T-cell (primary cell): ENCODE data around the gene NKTR. TPM values are rescaled to one million over a fixed set of nuclear protein-coding genes. Genes with fewer than 3 reads are reported as not detected.
"Not testable (repeated sequence)": the region's sequence is repeated elsewhere in the genome, so short reads cannot be mapped to it uniquely, and the experiment has no call there.

ENCODE experiments used
- ATAC-seq, 4 experiments: fragments of 200-7000 bp in 3 of 4; fragments of 150-1000 bp in 1 of 4; cut with Tn5 transposase; replicated peaks in 1 of 4; 1 replicate in 3 of 4; 2 replicates in 1 of 4; pipeline ENCODE4 v1.10.0; 2021; ENCODE audit warnings: moderate library complexity in 3 of 4, mild to moderate bottlenecking in 2 of 4, moderate number of reproducible peaks in 1 of 4
- CTCF ChIA-PET, 2 donors: fragments of 300-600 bp; sonication (Branson Sonifier 250); formaldehyde crosslinking; loops; one replicate each; lab custom pipeline; 2022; ENCODE audit warnings: antibody characterized with exemption in 2 of 2; lab: Charles Lee
- POLR2A ChIA-PET, 2 donors: fragments of 300-600 bp; sonication (Branson Sonifier 250); formaldehyde crosslinking; loops; one replicate each; lab custom pipeline; 2022; ENCODE audit warnings: antibody characterized with exemption in 2 of 2; lab: Charles Lee
- DNase-seq, 35 experiments: peaks; one replicate each; pipeline versions ENCODE4 v3.0.0 to v3.0.0-alpha.2; 2013 to 2023
- H3K27ac ChIP-seq: one replicate; pipeline ENCODE4 v1.5.1; 2013; ENCODE audit warnings: low read length
- H3K27me3 ChIP-seq, 2 experiments: replicated peaks in 1 of 2; 1 replicate in 1 of 2; 2 replicates in 1 of 2; pipeline versions ENCODE4 v1.6.1 to v1.7.0; 2013; ENCODE audit warnings: low read length in 1 of 2, mixed read lengths in 1 of 2; ENCODE audit not compliant: control insufficient read depth in 2 of 2, insufficient read depth in 2 of 2; ENCODE audit errors: extremely low read depth in 1 of 2
- H3K36me3 ChIP-seq, 2 donors: 1 replicate in 1 of 2; 2 replicates in 1 of 2; pipeline versions ENCODE4 v1.6.1 to v1.7.0; 2013; ENCODE audit warnings: low read length in 1 of 2; ENCODE audit not compliant: control insufficient read depth in 2 of 2, insufficient read depth in 1 of 2; ENCODE audit errors: extremely low read depth in 1 of 2
- H3K4me1 ChIP-seq, 2 experiments: 1 replicate in 1 of 2; 2 replicates in 1 of 2; pipeline versions ENCODE4 v1.6.1 to v1.7.0; 2013; ENCODE audit warnings: low read length in 2 of 2, mixed read lengths in 1 of 2; ENCODE audit not compliant: insufficient read depth in 2 of 2, control insufficient read depth in 1 of 2; ENCODE audit errors: extremely low read depth in 1 of 2
- H3K4me3 ChIP-seq, 2 donors: 1 replicate in 1 of 2; 2 replicates in 1 of 2; pipeline versions ENCODE4 v1.5.1 to v1.7.0; 2013; ENCODE audit warnings: mild to moderate bottlenecking in 2 of 2, low read length in 1 of 2, moderate library complexity in 1 of 2; ENCODE audit not compliant: control insufficient read depth in 1 of 2; ENCODE audit errors: extremely low read depth in 1 of 2
- H3K9me3 ChIP-seq: 2 replicates; pipeline ENCODE4 v1.7.0; 2013
- H3K27ac Mint-ChIP-seq, 2 donors: one replicate each; pipeline ENCODE4 v1.8.0; 2020 to 2021; ENCODE audit warnings: mild to moderate bottlenecking in 2 of 2, mixed read lengths in 2 of 2
- H3K27me3 Mint-ChIP-seq, 2 donors: one replicate each; pipeline ENCODE4 v1.8.0; 2021 to 2022; ENCODE audit warnings: mixed read lengths in 2 of 2
- H3K36me3 Mint-ChIP-seq: one replicate; pipeline ENCODE4 v1.8.0; 2021; ENCODE audit warnings: mixed read lengths
- H3K4me1 Mint-ChIP-seq, 3 donors: one replicate each; pipeline ENCODE4 v1.8.0; 2020 to 2022; ENCODE audit warnings: mixed read lengths in 3 of 3, mild to moderate bottlenecking in 1 of 3
- H3K4me3 Mint-ChIP-seq, 3 donors: one replicate each; pipeline ENCODE4 v1.8.0; 2020 to 2022; ENCODE audit warnings: mild to moderate bottlenecking in 3 of 3, mixed read lengths in 3 of 3, moderate library complexity in 3 of 3
- H3K9me3 Mint-ChIP-seq, 3 donors: one replicate each; pipeline ENCODE4 v1.8.0; 2020 to 2022; ENCODE audit warnings: mixed read lengths in 3 of 3
- whole genome bisulfite sequencing: methylation state at CpG from one replicate; pipeline ENCODE4 v1.1.5; 2013; ENCODE audit warnings: missing lambda C conversion rate; ENCODE audit not compliant: insufficient coverage; 5-methylcytosine and 5-hydroxymethylcytosine counted together
- total RNA-seq, 35 experiments: library from RNA in 6 of 35; stranded (reverse) in 6 of 35; fragments of 120-200 nt in 1 of 35; gene quantifications; one replicate each; pipeline versions ENCODE4 v1.2.1 to v1.2.4 and lab custom pipeline; 2013 to 2026

The NKTR gene
- total RNA-seq, 5 donors from 2014 or later (not counting 1 experiment from before 2014, with no cell fraction given), result 185 to 252 (median 209) TPM

DNA sequence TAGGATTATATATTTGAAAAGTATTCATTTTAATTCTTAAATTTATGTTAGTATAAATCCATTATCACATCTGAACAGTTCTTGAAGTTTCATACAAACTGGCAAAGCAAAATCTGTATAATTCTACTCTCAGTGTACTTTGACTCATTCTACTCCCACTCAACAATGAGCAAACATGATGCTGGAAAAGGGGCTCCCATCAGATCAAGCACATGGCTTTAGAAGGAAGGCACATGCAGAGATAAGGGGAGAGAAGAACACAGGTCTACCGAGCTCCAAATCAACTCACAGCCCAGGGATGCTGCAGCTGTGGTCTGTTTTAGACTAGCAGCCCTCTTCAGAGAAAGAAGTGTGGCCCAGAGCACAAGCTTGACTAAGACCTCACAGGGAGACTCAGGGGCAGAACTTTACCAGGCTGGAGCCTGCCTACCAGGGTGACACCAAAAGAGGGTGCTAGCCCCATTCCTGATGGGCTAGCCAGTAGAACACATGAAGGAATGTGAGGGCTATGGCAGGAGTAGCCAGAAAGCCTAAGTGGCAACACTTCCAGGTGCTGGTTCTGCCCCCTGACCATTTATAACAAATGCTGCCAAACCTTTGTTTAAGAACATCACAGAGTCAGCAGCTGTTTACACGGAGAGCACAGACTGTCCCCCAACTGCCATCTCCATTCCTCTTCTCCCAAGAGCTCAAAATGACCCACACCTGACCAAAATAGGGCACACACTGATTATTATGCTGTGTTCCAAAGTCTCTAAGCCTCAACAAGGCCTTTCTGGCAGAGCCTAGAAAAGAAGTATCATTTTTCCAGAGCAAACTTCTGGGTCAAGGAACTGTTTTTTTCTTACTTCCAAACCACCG, 38.2 kb upstream of the NKTR start:
- no peak overlapping the region for H3K4me3 Mint-ChIP-seq
- peak overlapping the region in 1 of 2 donors; percentile 61 for H3K27ac Mint-ChIP-seq
- ATAC-seq (no peak), DNase-seq (no peak)
- H3K9me3 Mint-ChIP-seq, result no peaks in the 10 kb centered on the region
- Histone ChIP-seq H3K36me3 (peaks cover 5 to 63% of the 10 kb centered on the region in 2 donors), H3K27ac (no peak overlapping the region), H3K4me1 (no peaks in the 10 kb centered on the region), H3K9me3 (no peaks in the 10 kb centered on the region), H3K4me3 (no peak overlapping the region), H3K27me3 (no peaks in the 10 kb centered on the region)
- CTCF ChIA-PET, result interaction anchor here in 1 of 2 donors (0.6 to 0.7 kb wide), 2 partner anchors 26 to 190 kb away, joined by 4 read pairs; no protein-coding TSS in a partner anchor
- 83% methylated on average over 1 of the region's 3 CpGs for WGBS
- POLR2A ChIA-PET, result interaction anchor here in 1 of 2 donors (0.7 kb wide), 1 partner anchor 74 kb away, joined by 3 read pairs; no protein-coding TSS in a partner anchor
- H3K27me3 Mint-ChIP-seq, result no peaks in the 10 kb centered on the region
- peaks cover 50% of the 10 kb centered on the region for H3K36me3 Mint-ChIP-seq
- H3K4me1 Mint-ChIP-seq, result peaks cover 8 to 13% (median 10%) of the 10 kb centered on the region in 3 donors

DNA sequence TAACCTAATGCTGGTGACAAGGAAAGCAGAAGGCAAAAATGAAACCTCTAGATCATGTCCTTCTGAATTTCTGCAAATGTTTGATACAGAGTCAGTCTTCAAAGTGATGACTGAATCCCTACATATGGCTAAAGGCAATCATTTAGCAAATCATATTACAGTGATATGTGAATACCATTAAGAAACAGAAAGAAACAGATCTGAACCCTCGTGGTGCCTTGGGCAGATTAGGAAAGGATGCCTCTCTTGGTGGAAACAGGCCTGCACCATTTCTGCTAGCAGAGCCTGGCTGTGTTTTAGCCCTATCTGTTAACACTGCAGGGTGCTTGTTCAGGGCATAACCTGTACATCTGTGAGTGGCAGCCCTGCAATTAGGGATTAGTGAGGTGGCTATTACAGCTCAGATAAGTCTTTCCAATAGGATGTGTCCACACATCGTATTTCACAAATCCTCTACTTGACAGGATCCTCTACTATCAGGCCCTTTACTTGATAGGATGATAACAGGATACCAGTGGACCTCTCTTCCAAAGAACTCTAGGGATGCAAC, 30.8 kb upstream of the NKTR start:
- H3K27me3 ChIP-seq, result no peaks in the 10 kb centered on the region
- ATAC-seq (no peak), DNase-seq (no peak)
- POLR2A ChIA-PET, result no interaction called here
- Mint-ChIP-seq H3K4me3 (no peak overlapping the region), H3K27me3 (no peaks in the 10 kb centered on the region), H3K27ac (no peak overlapping the region), H3K9me3 (peaks cover 0 to 9% (median 0%) of the 10 kb centered on the region in 3 donors), H3K36me3 (peaks cover 61% of the 10 kb centered on the region), H3K4me1 (peaks cover 13 to 28% (median 16%) of the 10 kb centered on the region in 3 donors)
- WGBS, result 56% methylated on average over 1 of the region's 2 CpGs
- H3K9me3 ChIP-seq, result no peaks in the 10 kb centered on the region
- peaks cover 7 to 46% of the 10 kb centered on the region in 2 donors for H3K36me3 ChIP-seq
- CTCF ChIA-PET, result no interaction called here
- H3K4me3 ChIP-seq, result no peak overlapping the region
- no peak overlapping the region for H3K27ac ChIP-seq
- no peaks in the 10 kb centered on the region for H3K4me1 ChIP-seq

DNA sequence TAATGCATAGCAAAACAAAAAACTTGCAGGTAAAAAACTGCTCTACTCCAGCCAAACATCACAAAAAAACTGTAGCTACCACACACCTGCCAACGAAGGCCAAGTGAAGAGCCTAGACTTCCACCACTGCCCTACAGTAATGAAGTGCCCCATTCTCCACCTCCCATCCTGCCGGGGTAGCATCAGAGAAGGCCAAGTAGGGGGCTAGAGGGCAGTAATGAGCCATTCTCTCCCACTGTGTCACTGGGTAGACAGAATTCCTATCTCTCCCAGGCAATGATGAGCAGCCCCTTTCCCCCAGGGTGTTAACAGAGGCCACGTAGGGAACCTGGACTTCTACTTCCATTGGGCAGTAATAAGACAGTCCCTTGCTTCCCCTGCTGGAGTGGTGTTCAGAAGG, 28.2 kb upstream of the NKTR start:
- peaks cover 7 to 31% of the 10 kb centered on the region in 2 donors for H3K36me3 ChIP-seq
- H3K27me3 ChIP-seq, result no peaks in the 10 kb centered on the region
- ATAC-seq (peak; percentile 55 to 74 (median 68)), DNase-seq (peak in 4 of 35 experiments; percentile 15 to 53 (median 24))
- POLR2A ChIA-PET, result no interaction called here
- Mint-ChIP-seq H3K36me3 (peaks cover 62% of the 10 kb centered on the region), H3K27me3 (no peaks in the 10 kb centered on the region), H3K4me3 (no peak overlapping the region), H3K4me1 (peaks cover 26 to 35% (median 28%) of the 10 kb centered on the region in 3 donors), H3K27ac (peak overlapping the region in 1 of 2 donors; percentile 70), H3K9me3 (peaks cover 0 to 17% (median 2%) of the 10 kb centered on the region in 3 donors)
- H3K4me1 ChIP-seq, result no peaks in the 10 kb centered on the region
- no CpG with 5 or more reads among the region's 3 CpGs for WGBS
- CTCF ChIA-PET, result interaction anchor here (0.7 to 1.1 kb wide), 4 partner anchors 31 to 607 kb away, joined by 4 to 9 read pairs (median 7); no protein-coding TSS in a partner anchor
- no peaks in the 10 kb centered on the region for H3K9me3 ChIP-seq
- H3K27ac ChIP-seq, result no peak overlapping the region
- no peak overlapping the region for H3K4me3 ChIP-seq

DNA sequence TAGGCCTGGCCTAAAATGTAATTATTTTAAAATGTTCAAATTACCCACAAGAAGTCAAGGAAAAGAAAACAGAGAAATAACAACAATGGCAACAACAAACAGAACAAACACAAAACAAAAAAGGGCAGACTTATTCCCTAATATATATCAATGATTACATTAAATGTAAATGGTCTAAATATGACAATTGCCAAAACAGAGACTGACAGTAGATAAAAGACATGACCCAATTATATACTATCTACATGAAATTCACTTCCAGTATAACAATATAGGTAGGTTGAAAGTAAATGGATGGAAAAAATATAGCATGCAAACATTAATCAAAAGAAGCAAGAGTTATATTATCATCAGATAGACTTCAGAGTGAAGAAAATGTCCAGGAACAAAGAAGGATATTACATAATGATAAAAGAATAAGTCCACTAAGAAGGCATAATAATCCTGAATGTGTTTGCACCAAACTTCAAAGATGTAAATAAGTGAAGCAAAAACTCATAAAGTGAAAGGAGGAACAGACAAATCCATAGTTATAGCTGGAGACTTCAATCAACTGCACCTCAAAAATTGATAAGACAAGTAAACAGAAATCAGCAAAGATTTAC, 25.2 kb upstream of the NKTR start:
- H3K4me1 ChIP-seq, result no peaks in the 10 kb centered on the region
- H3K27ac ChIP-seq, result no peak overlapping the region
- CTCF ChIA-PET, result no interaction called here
- no peaks in the 10 kb centered on the region for H3K27me3 Mint-ChIP-seq
- H3K27ac Mint-ChIP-seq, result no peak overlapping the region
- no peak overlapping the region for H3K4me3 ChIP-seq
- POLR2A ChIA-PET, result interaction anchor here in 1 of 2 donors (0.6 kb wide), 1 partner anchor 17 kb away, joined by 3 read pairs; no protein-coding TSS in a partner anchor
- H3K4me1 Mint-ChIP-seq, result peaks cover 33 to 38% (median 37%) of the 10 kb centered on the region in 3 donors
- ATAC-seq, result no peak
- no peaks in the 10 kb centered on the region for H3K27me3 ChIP-seq
- H3K9me3 Mint-ChIP-seq, result peaks cover 0 to 17% (median 2%) of the 10 kb centered on the region in 3 donors
- H3K9me3 ChIP-seq, result no peaks in the 10 kb centered on the region
- H3K36me3 ChIP-seq, result peaks cover 7 to 22% of the 10 kb centered on the region in 2 donors
- H3K4me3 Mint-ChIP-seq, result no peak overlapping the region
- peaks cover 48% of the 10 kb centered on the region for H3K36me3 Mint-ChIP-seq
- no peak for DNase-seq

DNA sequence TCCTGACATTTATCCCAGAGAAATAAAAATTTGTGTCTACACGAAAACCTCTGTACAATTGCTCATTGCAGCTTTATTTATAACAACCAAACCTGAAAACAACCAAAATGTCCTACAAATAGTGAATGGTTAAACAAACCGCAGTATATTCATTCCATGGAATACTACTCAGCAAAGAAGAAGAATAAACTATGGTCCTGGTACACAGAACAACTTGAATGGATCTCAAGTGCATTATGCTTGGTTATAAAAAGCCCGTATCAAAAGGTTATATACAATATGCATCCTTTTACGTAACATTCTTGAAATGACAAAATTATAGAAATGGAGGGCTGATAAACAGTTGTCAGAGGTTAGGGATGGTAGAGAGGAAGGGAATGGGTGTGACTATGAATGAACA, 22.4 kb upstream of the NKTR start:
- POLR2A ChIA-PET, result interaction anchor here (0.7 to 1.8 kb wide), 3 partner anchors 13 to 751 kb away, joined by 3 to 5 read pairs (median 4); partner anchors contain the start of gene SS18L2 (in 1 of the 2)
- WGBS, result no CpG with 5 or more reads among the region's 4 CpGs

DNA sequence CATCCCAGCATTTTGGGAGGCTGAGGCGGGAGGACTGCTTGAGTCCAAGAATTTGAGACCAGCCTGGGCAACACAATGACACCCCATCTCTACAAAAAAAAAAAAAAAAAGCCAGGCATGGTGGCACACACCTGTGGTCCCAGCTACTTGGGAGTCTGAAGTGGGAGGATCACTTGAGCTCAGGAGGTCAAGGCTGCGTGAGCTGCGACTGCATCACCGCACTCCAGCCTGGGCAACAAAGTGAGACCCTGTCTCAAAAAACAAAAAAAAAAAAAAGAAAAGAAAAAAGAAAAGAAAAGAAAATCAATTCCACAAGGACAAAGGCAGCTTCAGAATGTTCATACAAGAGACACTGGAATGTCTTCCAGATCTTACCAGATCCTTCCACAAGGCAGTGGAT, 21.1 kb upstream of the NKTR start:
- ChIA-PET POLR2A (interaction anchor here (0.6 to 1.1 kb wide), 3 partner anchors 11 to 77 kb away, joined by 3 to 4 read pairs (median 3); partner anchors contain the start of genes SS18L2 (in 1 of the 2) and VIPR1 (in 1 of the 2)), CTCF (interaction anchor here (0.6 to 1.1 kb wide), 3 partner anchors 31 to 652 kb away, joined by 3 to 7 read pairs (median 4); no protein-coding TSS in a partner anchor)
- H3K4me1 ChIP-seq, result peaks cover 15 to 19% of the 10 kb centered on the region in 2 experiments
- WGBS, result no CpG with 5 or more reads among the region's 4 CpGs
- Mint-ChIP-seq H3K9me3 (peaks cover 0 to 12% (median 2%) of the 10 kb centered on the region in 3 donors), H3K4me1 (peaks cover 58% of the 10 kb centered on the region in 3 donors), H3K4me3 (peak overlapping the region in 1 of 3 donors; percentile 13), H3K27ac (peak overlapping the region; percentile 31 to 76), H3K36me3 (peaks cover 25% of the 10 kb centered on the region)
- not testable (repeated sequence) for DNase-seq, H3K4me3 ChIP-seq, H3K27me3 ChIP-seq, H3K9me3 ChIP-seq, H3K36me3 ChIP-seq, H3K27me3 Mint-ChIP-seq, H3K27ac ChIP-seq, ATAC-seq

More for the DNA sequence above, 22.4 kb upstream of the NKTR start:
- Histone ChIP-seq H3K4me3 (no peak overlapping the region), H3K9me3 (no peaks in the 10 kb centered on the region), H3K36me3 (peaks cover 4 to 19% of the 10 kb centered on the region in 2 donors), H3K4me1 (peaks cover 15 to 17% of the 10 kb centered on the region in 2 experiments), H3K27me3 (no peaks in the 10 kb centered on the region), H3K27ac (no peak overlapping the region)
- peaks cover 0 to 17% (median 2%) of the 10 kb centered on the region in 3 donors for H3K9me3 Mint-ChIP-seq
- CTCF ChIA-PET, result no interaction called here
- peaks cover 53 to 54% (median 53%) of the 10 kb centered on the region in 3 donors for H3K4me1 Mint-ChIP-seq
- H3K27me3 Mint-ChIP-seq, result no peaks in the 10 kb centered on the region
- peaks cover 35% of the 10 kb centered on the region for H3K36me3 Mint-ChIP-seq
- no peak overlapping the region for H3K4me3 Mint-ChIP-seq
- ATAC-seq, result no peak
- H3K27ac Mint-ChIP-seq, result peak overlapping the region in 1 of 2 donors; percentile 55
- no peak for DNase-seq
